Measurements from ENCODE around the gene TXNDC2. TPM values are rescaled to one million over a fixed set of nuclear protein-coding genes. Genes with fewer than 3 reads are reported as not detected.

Gene TXNDC2
- total and polyA plus RNA-seq, 4 donors, result under 0.01 to 0.09 TPM; not detected in 2

DNA sequence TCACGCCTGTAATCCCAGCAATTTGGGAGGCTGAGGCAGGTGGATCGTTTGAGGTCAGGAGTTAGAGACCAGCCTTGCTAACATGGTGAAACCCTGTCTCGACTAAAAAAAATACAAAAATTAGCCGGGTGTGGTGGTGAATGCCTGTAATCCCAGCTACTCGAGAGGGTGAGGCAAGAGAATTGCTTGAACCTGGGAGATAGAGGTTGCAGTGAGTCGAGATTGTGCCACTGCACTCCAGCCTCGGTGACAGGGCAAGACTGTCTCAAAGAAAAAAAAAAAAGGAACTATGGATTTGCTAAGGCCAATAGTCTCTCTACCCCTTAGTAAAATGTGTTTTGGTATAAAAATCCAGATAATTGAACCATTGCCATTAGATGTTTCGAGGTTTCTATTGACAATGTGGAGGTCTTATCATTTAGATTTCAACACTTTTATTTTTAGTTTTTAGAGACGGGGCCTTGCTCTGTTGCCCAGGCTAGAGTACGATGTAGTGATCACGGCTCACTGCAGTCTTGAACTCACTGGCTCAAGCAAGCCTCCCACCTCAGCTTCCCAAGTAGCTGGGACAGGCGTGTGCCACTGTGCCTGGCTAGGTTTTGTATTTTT lies 1.1 kb upstream of the TXNDC2 start:
- WGBS, result 88% methylated on average over 12 of the region's 12 CpGs
- no peak for DNase-seq (ENCODE audit: low spot score)
- Histone ChIP-seq H3K4me3 (ENCODE audit: low read depth in 1 of 3, low read length in 3 of 3) (no peak overlapping the region), H3K9ac (ENCODE audit: low read depth in 1 of 2, low read length in 2 of 2) (no peak overlapping the region), H3K9me3 (ENCODE audit: control insufficient read depth in 4 of 4, low read length in 3 of 4) (no peaks in the 10 kb centered on the region), H3K36me3 (ENCODE audit: control insufficient read depth in 4 of 4, insufficient read depth in 3 of 4, low read depth in 1 of 4, low read length in 3 of 4) (no peaks in the 10 kb centered on the region), H3K4me1 (ENCODE audit: control insufficient read depth in 4 of 4, insufficient read depth in 4 of 4, low read length in 3 of 4) (no peaks in the 10 kb centered on the region), H3K27me3 (ENCODE audit: control insufficient read depth in 4 of 4, insufficient read depth in 4 of 4, low read length in 3 of 4) (no peaks in the 10 kb centered on the region), H3K27ac (ENCODE audit: low read depth in 1 of 2, low read length in 2 of 2) (no peak overlapping the region)
- TF ChIP-seq FOXA2 (IDR thresholded peaks at IDR 0.05), result no peak
- no peak for TF ChIP-seq RXRA (IDR thresholded peaks at IDR 0.05)
- TF ChIP-seq EGR1 (IDR thresholded peaks at IDR 0.05; ENCODE audit: low read depth in 2 of 2), result no peak
- TF ChIP-seq SP1 (IDR thresholded peaks at IDR 0.05), result no peak
- TF ChIP-seq, protein P1, sequence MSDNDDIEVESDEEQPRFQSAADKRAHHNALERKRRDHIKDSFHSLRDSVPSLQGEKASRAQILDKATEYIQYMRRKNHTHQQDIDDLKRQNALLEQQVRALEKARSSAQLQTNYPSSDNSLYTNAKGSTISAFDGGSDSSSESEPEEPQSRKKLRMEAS (IDR thresholded peaks at IDR 0.05), result no peak
- TF ChIP-seq FOXA1 (IDR thresholded peaks at IDR 0.05), result no peak
- no peak for TF ChIP-seq YY1 (IDR thresholded peaks at IDR 0.05)
- TF ChIP-seq TAF1 (conservative IDR thresholded peaks at IDR 0.05), result no peak
- TF ChIP-seq NR2F2 (IDR thresholded peaks at IDR 0.05), result no peak
- no peak for TF ChIP-seq GABPA (IDR thresholded peaks at IDR 0.05 in 1 of 2, conservative IDR thresholded peaks at IDR 0.05 in 1 of 2)
- no peak for TF ChIP-seq RAD21 (IDR thresholded peaks at IDR 0.05)
- no peak for TF ChIP-seq JUND (IDR thresholded peaks at IDR 0.05)
- TF ChIP-seq, protein P2, sequence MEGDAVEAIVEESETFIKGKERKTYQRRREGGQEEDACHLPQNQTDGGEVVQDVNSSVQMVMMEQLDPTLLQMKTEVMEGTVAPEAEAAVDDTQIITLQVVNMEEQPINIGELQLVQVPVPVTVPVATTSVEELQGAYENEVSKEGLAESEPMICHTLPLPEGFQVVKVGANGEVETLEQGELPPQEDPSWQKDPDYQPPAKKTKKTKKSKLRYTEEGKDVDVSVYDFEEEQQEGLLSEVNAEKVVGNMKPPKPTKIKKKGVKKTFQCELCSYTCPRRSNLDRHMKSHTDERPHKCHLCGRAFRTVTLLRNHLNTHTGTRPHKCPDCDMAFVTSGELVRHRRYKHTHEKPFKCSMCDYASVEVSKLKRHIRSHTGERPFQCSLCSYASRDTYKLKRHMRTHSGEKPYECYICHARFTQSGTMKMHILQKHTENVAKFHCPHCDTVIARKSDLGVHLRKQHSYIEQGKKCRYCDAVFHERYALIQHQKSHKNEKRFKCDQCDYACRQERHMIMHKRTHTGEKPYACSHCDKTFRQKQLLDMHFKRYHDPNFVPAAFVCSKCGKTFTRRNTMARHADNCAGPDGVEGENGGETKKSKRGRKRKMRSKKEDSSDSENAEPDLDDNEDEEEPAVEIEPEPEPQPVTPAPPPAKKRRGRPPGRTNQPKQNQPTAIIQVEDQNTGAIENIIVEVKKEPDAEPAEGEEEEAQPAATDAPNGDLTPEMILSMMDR (IDR thresholded peaks at IDR 0.05; ENCODE audit: low read depth, low read length, missing input control), result no peak
- no peak for TF ChIP-seq HNF4A (conservative IDR thresholded peaks at IDR 0.05)
- TF ChIP-seq, protein P3, sequence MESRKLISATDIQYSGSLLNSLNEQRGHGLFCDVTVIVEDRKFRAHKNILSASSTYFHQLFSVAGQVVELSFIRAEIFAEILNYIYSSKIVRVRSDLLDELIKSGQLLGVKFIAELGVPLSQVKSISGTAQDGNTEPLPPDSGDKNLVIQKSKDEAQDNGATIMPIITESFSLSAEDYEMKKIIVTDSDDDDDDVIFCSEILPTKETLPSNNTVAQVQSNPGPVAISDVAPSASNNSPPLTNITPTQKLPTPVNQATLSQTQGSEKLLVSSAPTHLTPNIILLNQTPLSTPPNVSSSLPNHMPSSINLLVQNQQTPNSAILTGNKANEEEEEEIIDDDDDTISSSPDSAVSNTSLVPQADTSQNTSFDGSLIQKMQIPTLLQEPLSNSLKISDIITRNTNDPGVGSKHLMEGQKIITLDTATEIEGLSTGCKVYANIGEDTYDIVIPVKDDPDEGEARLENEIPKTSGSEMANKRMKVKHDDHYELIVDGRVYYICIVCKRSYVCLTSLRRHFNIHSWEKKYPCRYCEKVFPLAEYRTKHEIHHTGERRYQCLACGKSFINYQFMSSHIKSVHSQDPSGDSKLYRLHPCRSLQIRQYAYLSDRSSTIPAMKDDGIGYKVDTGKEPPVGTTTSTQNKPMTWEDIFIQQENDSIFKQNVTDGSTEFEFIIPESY (IDR thresholded peaks at IDR 0.05), result no peak
- no peak for TF ChIP-seq HNF4G (IDR thresholded peaks at IDR 0.05)
- TF ChIP-seq, protein P4, sequence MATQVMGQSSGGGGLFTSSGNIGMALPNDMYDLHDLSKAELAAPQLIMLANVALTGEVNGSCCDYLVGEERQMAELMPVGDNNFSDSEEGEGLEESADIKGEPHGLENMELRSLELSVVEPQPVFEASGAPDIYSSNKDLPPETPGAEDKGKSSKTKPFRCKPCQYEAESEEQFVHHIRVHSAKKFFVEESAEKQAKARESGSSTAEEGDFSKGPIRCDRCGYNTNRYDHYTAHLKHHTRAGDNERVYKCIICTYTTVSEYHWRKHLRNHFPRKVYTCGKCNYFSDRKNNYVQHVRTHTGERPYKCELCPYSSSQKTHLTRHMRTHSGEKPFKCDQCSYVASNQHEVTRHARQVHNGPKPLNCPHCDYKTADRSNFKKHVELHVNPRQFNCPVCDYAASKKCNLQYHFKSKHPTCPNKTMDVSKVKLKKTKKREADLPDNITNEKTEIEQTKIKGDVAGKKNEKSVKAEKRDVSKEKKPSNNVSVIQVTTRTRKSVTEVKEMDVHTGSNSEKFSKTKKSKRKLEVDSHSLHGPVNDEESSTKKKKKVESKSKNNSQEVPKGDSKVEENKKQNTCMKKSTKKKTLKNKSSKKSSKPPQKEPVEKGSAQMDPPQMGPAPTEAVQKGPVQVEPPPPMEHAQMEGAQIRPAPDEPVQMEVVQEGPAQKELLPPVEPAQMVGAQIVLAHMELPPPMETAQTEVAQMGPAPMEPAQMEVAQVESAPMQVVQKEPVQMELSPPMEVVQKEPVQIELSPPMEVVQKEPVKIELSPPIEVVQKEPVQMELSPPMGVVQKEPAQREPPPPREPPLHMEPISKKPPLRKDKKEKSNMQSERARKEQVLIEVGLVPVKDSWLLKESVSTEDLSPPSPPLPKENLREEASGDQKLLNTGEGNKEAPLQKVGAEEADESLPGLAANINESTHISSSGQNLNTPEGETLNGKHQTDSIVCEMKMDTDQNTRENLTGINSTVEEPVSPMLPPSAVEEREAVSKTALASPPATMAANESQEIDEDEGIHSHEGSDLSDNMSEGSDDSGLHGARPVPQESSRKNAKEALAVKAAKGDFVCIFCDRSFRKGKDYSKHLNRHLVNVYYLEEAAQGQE (IDR thresholded peaks at IDR 0.05), result no peak
- no peak for TF ChIP-seq ATF3 (IDR thresholded peaks at IDR 0.05)

Data from liver (tissue), 9 donors.